PC-3 (cell line): ENCODE results near the gene KIF1C. TPM values are rescaled to one million over a fixed set of nuclear protein-coding genes. Genes with fewer than 3 reads are reported as not detected.

Experiments used
- ATAC-seq: fragments of 200-7000 bp; cut with Tn5 transposase; 2 replicates; pipeline ENCODE4 v1.9.1; 2020; ENCODE audit warnings: mild to moderate bottlenecking, moderate library complexity
- BruUV-seq: library from RNA; stranded (reverse); fragments of 400-500 nt; replicated peaks from 2 replicates; lab custom pipeline; 2021; lab: Mats Ljungman, UMichigan
- CTCF ChIA-PET: fragments of 300-600 bp; sonication (Branson Sonifier 250); formaldehyde crosslinking; loops from one replicate; lab custom pipeline; 2022; ENCODE audit warnings: antibody characterized with exemption; lab: Charles Lee
- POLR2A ChIA-PET: fragments of 300-600 bp; sonication (Branson Sonifier 250); formaldehyde crosslinking; loops from one replicate; lab custom pipeline; 2022; ENCODE audit warnings: antibody characterized with exemption; ENCODE audit not compliant: unreplicated experiment; lab: Charles Lee
- DNase-seq: peaks from one replicate; pipeline ENCODE4 v3.0.0-alpha.2; 2015
- H2AFZ ChIP-seq: fragments of 300-600 bp; sonication (generic); 2 replicates; pipeline ENCODE4 v1.6.0; 2016; ENCODE audit warnings: antibody characterized with exemption, low read length
- H3F3A ChIP-seq: fragments of 300-600 bp; sonication (generic); one replicate; pipeline ENCODE4 v1.6.0; 2017; ENCODE audit warnings: antibody characterized with exemption, low read length, control low read depth, mild to moderate bottlenecking; ENCODE audit not compliant: unreplicated experiment
- H3K27ac ChIP-seq: fragments of 300-600 bp; sonication (generic); 2 replicates; pipeline ENCODE4 v1.5.1; 2016; ENCODE audit warnings: mild to moderate bottlenecking, low read length
- H3K27me3 ChIP-seq: fragments of 300-600 bp; sonication (generic); 2 replicates; pipeline ENCODE4 v1.6.1; 2016; ENCODE audit warnings: low read length, mixed read lengths
- H3K36me3 ChIP-seq: fragments of 300-600 bp; sonication (generic); 2 replicates; pipeline ENCODE4 v1.6.1; 2016; ENCODE audit warnings: low read depth, mixed run types, low read length, mixed read lengths
- H3K4me1 ChIP-seq: fragments of 300-600 bp; sonication (generic); 2 replicates; pipeline ENCODE4 v1.5.1; 2016; ENCODE audit warnings: low read length; ENCODE audit not compliant: insufficient read depth
- H3K4me2 ChIP-seq: fragments of 300-600 bp; sonication (generic); 2 replicates; pipeline ENCODE4 v1.6.0; 2016; ENCODE audit warnings: low read length
- H3K4me3 ChIP-seq: fragments of 300-600 bp; sonication (generic); 2 replicates; pipeline ENCODE4 v1.5.1; 2016; ENCODE audit warnings: mild to moderate bottlenecking, low read length, mixed read lengths
- H3K79me2 ChIP-seq: fragments of 300-600 bp; sonication (generic); 2 replicates; pipeline ENCODE4 v1.6.1; 2017; ENCODE audit warnings: low read length, mixed read lengths
- H3K9ac ChIP-seq: fragments of 300-600 bp; sonication (generic); 2 replicates; pipeline ENCODE4 v1.6.0; 2016; ENCODE audit warnings: mild to moderate bottlenecking, low read length
- H3K9me2 ChIP-seq: fragments of 300-600 bp; sonication (generic); replicated peaks from 2 replicates; pipeline ENCODE4 v1.6.1; 2016; ENCODE audit warnings: mixed run types, low read length, mixed read lengths
- H3K9me3 ChIP-seq: fragments of 300-600 bp; sonication (generic); 2 replicates; pipeline ENCODE4 v1.6.1; 2016; ENCODE audit warnings: low read length, mixed read lengths
- H4K20me1 ChIP-seq: fragments of 300-600 bp; sonication (generic); 2 replicates; pipeline ENCODE4 v1.6.1; 2016; ENCODE audit warnings: low read length, mixed read lengths
- EZH2 ChIP-seq: fragments of 300-600 bp; sonication (generic); IDR thresholded peaks from one replicate; pipeline ENCODE4 v1.6.1; 2017; ENCODE audit warnings: antibody characterized with exemption, mild to moderate bottlenecking, low read length; ENCODE audit not compliant: unreplicated experiment
- EZH2phosphoT487 ChIP-seq: fragments of 300-600 bp; sonication (generic); IDR thresholded peaks from 2 replicates; pipeline ENCODE4 v1.6.1; 2018; ENCODE audit warnings: mild to moderate bottlenecking, antibody characterized with exemption, low read length, borderline replicate concordance
- intact Hi-C: fragments of 100-400 bp; cut with micrococcal nuclease; formaldehyde crosslinking; loops from 2 replicates; pipeline ENCODE4 v1.9.0; 2023
- total RNA-seq: library from RNA; depleted of rRNA; stranded (reverse); fragments of >200 nt; gene quantifications from 2 replicates; pipeline ENCODE4 v1.2.3, GENCODE V29; 2014
- TF ChIP-seq, protein P1 (sequence below): fragments of 300-600 bp; sonication (generic); conservative IDR thresholded peaks from 2 replicates; pipeline ENCODE4 v1.5.1; 2017; ENCODE audit warnings: antibody characterized with exemption, low read depth, mild to moderate bottlenecking, low read length

The KIF1C gene
- total RNA-seq, 1 experiment from 2014 or later, result 60.9 TPM

GRCh38 chr17:5045496-5045895, 47.7 kb downstream of the KIF1C start:
- H3K9me3 ChIP-seq, result no peaks in the 10 kb centered on the region
- no peaks in the 10 kb centered on the region for H3F3A ChIP-seq
- ChIA-PET CTCF (no interaction called here), POLR2A (interaction anchor here (0.6 kb wide), 1 partner anchor 17 kb away, joined by 22 read pairs; no protein-coding TSS in a partner anchor)
- no peaks in the 10 kb centered on the region for H3K27me3 ChIP-seq
- no peak overlapping the region for H2AFZ ChIP-seq
- H3K27ac ChIP-seq, result no peak overlapping the region
- H3K4me2 ChIP-seq, result no peak overlapping the region
- H4K20me1 ChIP-seq, result no peaks in the 10 kb centered on the region
- ATAC-seq, result no peak
- no TSS peak for BruUV-seq
- TF ChIP-seq EZH2phosphoT487 (no peak), EZH2 (no peak)
- TF ChIP-seq, protein P1, sequence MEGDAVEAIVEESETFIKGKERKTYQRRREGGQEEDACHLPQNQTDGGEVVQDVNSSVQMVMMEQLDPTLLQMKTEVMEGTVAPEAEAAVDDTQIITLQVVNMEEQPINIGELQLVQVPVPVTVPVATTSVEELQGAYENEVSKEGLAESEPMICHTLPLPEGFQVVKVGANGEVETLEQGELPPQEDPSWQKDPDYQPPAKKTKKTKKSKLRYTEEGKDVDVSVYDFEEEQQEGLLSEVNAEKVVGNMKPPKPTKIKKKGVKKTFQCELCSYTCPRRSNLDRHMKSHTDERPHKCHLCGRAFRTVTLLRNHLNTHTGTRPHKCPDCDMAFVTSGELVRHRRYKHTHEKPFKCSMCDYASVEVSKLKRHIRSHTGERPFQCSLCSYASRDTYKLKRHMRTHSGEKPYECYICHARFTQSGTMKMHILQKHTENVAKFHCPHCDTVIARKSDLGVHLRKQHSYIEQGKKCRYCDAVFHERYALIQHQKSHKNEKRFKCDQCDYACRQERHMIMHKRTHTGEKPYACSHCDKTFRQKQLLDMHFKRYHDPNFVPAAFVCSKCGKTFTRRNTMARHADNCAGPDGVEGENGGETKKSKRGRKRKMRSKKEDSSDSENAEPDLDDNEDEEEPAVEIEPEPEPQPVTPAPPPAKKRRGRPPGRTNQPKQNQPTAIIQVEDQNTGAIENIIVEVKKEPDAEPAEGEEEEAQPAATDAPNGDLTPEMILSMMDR, result no peak
- no peaks in the 10 kb centered on the region for H3K36me3 ChIP-seq
- no peaks in the 10 kb centered on the region for H3K9me2 ChIP-seq
- no peak overlapping the region for H3K4me3 ChIP-seq
- H3K4me1 ChIP-seq, result no peaks in the 10 kb centered on the region
- intact Hi-C loops, result no loop called here
- no peaks in the 10 kb centered on the region for H3K79me2 ChIP-seq
- no peak overlapping the region for H3K9ac ChIP-seq
- DNase-seq, result no peak

GRCh38 chr17:5047446-5047845, 49.7 kb downstream of the KIF1C start:
- ChIA-PET CTCF (no interaction called here), POLR2A (no interaction called here)
- Histone ChIP-seq H3F3A (no peaks in the 10 kb centered on the region), H3K27me3 (no peaks in the 10 kb centered on the region), H3K27ac (no peak overlapping the region), H3K9me3 (no peaks in the 10 kb centered on the region), H3K9ac (no peak overlapping the region), H3K9me2 (no peaks in the 10 kb centered on the region), H3K4me1 (no peaks in the 10 kb centered on the region), H4K20me1 (no peaks in the 10 kb centered on the region), H3K4me3 (no peak overlapping the region), H3K36me3 (no peaks in the 10 kb centered on the region), H2AFZ (no peak overlapping the region), H3K79me2 (no peaks in the 10 kb centered on the region), H3K4me2 (no peak overlapping the region)
- TF ChIP-seq EZH2phosphoT487 (no peak), EZH2 (no peak)
- TF ChIP-seq, protein P1, result no peak
- intact Hi-C loops, result no loop called here
- DNase-seq (no peak), ATAC-seq (no peak)
- no TSS peak for BruUV-seq

GRCh38 chr17:5049314-5049841, 51.6 kb downstream of the KIF1C start:
- Histone ChIP-seq H3K4me1 (no peaks in the 10 kb centered on the region), H4K20me1 (no peaks in the 10 kb centered on the region), H3K79me2 (no peaks in the 10 kb centered on the region), H3K27ac (no peak overlapping the region), H3F3A (no peaks in the 10 kb centered on the region), H3K9me3 (no peaks in the 10 kb centered on the region), H3K4me2 (no peak overlapping the region), H3K36me3 (no peaks in the 10 kb centered on the region), H3K27me3 (no peaks in the 10 kb centered on the region), H3K4me3 (no peak overlapping the region), H3K9ac (no peak overlapping the region), H2AFZ (no peak overlapping the region), H3K9me2 (no peaks in the 10 kb centered on the region)
- ChIA-PET POLR2A (no interaction called here), CTCF (no interaction called here)
- BruUV-seq, result no TSS peak
- TF ChIP-seq EZH2phosphoT487 (no peak), EZH2 (no peak)
- TF ChIP-seq, protein P1, result no peak
- DNase-seq (no peak), ATAC-seq (no peak)
- intact Hi-C loops, result no loop called here
